HG02840 (cell line): ENCODE results near the gene PPP1R2.
"Not testable (repeated sequence)": the region's sequence is repeated elsewhere in the genome, so short reads cannot be mapped to it uniquely, and the experiment has no call there.

Experiments used
- ATAC-seq: cut with Tn5 transposase; IDR thresholded peaks from one replicate; pipeline ENCODE4 v1.9.1; 2021; ENCODE audit warnings: mild to moderate bottlenecking, moderate library complexity, moderate number of reproducible peaks; ENCODE audit not compliant: unreplicated experiment, low FRiP score

Gene PPP1R2

DNA sequence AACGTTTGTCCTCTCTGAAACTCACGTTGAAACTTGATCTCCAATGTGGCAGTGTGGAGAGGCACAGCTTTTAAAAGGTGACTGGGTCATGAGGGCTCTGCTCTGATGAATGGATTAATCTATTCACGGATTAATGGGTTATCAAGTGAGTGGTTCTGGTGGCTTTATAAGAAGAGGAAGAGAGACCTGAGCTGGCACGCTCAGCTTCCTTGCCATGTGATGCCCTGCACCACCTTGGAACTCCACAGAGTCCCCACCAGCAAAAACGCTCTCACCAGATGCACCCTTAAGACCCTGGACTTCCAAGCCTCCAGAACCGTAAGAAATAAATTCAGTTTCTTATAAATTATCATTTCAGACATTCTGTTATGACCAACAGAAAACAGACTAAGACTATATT lies 2.6 kb downstream of the PPP1R2 start:
- ATAC-seq: no peak

DNA sequence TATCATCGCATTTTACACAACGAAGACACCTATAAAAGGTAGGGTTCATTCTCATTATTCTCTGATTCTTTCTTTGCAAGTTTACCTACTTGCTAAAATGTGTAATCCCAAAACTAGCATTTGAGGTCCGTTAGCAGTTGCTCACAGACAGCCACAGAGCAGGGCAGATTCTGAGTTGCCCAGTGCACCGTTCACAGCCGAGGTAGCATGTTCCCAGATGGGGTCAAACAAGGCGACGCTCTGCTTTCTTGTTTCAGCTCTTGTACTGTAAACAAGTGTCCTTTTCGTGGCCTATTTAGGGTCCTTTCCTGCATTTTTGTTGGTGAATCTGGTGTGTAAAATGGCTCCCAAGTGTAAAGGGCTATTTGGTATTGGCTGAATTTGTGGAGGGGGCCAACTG lies 3.1 kb downstream of the PPP1R2 start:
- no peak for ATAC-seq

DNA sequence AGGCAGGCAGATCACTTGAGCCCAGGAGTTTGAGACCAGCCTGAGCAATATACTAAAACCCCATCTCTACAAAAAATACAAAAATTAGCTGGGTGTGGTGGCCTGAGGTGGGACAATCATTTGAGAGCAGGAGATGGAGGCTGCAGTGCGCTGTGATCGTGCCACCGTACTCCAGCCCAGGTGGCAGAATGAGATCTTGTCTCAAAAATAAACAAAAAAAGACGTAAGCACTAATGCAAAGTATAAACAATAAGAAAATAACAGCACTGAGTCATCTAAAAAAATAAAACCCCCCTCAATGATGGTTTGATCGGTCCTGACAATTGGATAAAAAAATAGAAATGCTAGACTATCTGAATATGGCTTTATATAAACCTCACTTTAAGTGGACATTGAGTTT lies 3.6 kb downstream of the PPP1R2 start:
- no peak for ATAC-seq

DNA sequence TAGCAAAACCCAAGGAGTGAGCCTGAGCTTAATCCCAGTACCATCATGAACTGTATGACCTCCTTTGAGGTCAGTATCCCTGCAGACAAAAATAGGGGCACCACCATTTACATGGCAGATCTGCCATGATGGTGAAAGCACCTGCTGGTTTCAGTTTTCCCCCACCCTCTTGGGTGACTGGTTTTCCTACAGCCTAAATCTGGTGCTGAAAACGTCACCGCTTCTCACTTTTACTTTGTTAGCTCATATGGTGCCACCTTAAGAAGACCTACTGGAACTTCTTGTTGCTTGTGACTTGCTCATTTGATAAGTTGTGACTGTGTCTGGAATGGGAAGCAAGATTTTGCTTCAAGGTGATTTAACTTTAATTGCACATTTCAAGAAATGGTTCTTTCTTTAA lies 5.1 kb downstream of the PPP1R2 start:
- ATAC-seq: no peak

DNA sequence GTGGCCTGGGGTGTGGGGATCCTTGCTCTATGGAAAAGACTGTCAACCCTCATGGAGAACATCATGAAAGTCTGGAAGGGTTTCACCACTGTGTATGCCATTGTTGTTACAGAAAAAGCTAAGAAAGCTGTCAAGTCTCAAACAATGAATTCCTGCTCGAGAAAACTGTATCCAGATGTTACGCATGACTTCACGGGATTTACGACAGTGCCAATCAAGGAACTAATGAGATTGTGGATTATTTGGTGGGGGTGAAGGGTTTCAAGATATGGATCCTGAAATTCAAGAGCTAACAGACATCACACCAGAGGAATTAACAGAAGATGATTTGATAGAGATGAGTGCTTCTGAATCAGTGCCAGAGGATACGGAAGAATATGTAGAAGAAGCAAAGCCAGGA lies 7.8 kb downstream of the PPP1R2 start:
- no peak for ATAC-seq

DNA sequence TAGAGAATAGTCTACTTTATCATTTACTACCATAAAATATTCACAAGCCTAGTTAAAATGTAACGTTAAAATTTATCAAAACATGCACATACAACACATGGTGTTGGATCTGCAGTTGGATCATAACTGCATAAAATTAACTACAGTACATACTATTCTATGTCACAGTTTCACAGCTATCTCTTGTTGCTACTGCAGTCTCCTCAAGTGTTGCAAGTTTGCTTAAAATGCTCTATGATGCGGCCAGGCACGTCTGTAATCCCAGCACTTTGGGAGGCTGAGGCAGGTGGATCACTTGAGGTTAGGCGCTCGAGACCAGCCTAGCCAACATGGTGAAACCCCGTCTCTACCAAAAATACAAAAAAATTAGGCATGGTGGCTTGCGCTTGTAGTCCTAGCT lies 10.3 kb downstream of the PPP1R2 start:
- ATAC-seq: no peak

DNA sequence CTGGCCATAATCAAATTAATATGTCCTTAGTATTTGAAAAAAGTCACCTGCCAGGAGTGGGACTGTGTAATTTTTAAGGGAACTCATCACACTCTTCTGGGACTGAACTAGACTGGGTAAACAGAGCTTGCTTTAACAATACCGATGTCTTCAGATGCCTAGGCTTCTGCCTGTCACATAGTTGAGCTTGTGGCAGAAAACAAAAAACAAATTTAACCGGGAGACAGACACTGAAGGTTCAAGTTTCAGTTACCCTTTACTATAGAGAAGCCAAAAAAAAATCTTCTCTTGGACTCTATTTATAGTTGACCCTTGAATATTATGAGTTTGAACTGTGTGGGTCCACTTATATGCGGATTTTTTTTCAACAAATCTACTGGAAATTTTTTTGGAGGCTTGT lies 10.8 kb downstream of the PPP1R2 start:
- ATAC-seq: no peak

DNA sequence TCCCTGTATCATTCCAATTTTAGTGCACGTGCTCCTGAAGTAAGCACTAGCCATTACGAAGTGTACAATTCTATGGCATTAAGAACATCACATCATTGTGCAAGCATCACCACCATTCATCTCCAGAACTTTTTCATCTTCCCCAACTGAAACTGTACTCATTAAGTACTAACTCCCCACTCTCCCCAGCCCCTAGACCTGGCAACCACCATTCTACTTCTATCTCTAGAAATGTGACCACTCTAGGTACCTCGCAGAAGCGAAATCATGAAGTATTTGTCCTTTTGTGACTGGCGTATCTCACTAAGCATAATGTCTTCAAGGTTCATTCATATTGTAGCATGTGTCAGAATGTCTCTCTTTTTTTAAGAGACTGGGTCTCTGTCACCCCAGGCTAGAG lies 11.4 kb downstream of the PPP1R2 start:
- ATAC-seq: no peak

DNA sequence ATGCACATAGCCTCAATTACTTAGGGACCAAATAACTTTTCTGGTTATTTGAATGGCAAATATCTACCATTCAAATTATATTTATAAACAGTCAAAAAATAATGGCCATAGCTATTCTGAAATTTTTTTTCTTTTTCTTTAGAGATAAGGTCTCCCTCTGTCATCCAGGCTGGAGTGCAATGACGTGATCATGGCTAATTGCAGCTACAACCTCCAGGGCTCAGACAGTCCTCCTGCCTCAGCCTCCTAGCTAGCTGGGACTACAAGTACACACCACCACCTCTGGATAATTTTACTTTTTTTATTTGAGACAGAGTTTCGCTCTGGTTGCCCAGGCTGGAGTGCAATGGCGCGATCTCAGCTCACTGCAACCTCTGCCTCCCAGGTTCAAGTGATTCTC lies 16.6 kb downstream of the PPP1R2 start:
- no peak for ATAC-seq

DNA sequence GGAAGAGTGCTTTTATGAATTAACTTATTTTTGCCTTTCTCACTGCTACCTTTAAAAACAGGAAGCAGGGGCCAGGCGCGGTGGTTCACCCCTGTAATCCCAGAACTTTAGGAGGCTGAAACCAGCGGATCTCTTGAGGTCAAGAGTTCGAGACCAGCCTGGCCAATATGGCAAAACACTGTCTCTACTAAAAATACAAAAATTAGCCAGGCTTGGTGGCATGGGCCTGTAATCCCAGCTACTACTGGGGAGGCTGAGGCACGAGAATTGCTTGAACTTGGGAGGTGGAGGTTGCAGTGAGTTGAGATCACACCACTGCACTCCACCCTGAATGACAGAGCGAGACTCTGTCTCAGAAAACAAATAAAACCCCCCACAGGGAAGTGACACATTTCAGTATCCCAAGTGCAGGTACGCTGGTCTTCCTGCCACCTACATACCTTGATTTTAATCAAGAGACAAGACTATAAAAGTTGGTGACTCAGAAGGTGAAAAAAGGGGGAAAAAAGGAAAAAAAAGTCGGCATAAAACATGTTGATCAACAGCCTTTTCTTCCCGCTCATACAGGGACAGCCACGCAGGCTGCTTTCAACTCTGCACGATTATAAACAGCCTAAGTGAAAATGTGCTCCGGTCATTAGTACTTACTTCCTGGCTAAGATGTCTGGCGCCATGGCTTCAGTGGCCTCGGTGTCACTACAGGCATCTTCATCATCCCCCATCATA lies 18.8 kb downstream of the PPP1R2 start:
- no peak for ATAC-seq

DNA sequence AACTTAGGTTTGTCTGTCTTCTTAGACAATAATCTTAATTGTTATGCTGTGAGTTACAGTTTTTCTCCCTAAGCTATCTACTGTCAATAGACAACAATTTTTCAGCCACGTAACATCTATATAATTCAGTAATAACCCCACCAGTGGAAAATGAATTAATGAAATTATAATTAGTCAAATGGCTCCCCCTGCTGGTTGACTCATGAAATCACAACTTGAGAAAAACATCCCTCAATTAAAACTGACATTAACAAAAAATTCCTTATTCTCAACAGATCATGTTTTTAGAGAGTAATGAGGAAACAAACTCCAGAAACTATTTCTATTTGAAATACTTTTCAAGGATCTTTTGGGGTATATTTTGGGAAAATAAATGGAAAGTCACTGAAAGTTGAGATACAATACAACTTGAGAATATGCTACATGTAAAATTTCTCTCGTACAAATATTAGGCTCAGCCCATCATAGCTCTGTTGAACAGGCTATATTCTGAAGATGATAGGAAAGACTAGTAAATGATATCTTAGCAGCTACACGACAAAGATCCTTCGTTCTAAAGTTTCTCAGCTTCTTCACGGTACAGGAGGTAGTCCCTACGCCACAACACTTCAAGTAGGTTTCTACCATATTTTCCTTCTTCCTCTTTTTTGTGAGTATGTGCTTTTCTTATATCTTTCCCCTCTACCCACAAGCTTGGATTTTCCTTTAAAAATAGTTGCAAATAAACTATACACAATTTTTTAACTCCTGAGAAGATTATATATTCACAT lies 20.7 kb downstream of the PPP1R2 start:
- no peak for ATAC-seq

DNA sequence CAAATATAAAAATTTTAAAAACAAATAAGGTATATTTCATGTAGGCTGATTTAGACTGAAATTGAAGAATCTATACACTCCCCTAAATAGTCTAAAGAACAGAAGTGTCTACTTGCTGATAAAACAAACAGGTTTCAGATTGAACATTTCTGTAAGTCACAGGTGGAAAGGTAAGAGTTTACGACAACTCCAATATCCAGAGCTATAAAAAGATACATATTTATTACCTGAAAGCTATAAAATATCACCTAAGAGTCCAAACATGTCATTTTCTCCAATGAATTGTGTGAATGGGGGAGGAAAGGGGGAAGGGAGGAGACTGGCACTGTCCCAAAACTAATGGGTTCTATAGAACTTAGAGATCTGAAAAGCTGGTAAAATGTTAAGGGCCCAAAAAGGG lies 26.1 kb downstream of the PPP1R2 start:
- no peak for ATAC-seq

DNA sequence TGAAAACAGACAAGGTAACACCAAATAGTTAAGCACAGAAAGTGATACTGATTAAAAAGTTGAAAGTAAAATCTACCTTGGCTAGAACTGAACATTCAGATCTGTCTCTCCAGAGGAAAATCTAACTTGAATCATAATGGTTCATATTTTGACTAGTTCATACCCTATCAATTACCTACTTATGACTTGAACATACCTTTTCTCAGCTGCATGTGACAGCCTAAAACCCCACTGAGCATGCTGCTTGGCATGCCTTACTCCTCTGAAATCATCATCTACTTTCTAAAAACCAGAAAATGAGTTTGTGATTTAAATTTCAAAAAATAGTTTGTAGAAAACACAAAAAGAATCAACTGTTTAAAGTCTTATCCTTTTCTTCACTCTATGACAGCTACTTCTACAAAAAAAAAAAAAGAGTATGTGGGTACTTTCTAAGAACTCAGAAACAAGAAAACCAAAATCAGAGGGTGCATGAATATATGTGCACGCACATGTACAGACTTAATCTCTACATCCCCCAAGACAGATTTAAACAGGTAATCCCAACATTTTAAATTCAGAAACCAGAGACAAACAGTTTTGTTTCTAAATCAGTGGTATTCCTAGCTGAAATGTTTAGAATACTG lies 28.4 kb downstream of the PPP1R2 start:
- not testable (repeated sequence) for ATAC-seq

DNA sequence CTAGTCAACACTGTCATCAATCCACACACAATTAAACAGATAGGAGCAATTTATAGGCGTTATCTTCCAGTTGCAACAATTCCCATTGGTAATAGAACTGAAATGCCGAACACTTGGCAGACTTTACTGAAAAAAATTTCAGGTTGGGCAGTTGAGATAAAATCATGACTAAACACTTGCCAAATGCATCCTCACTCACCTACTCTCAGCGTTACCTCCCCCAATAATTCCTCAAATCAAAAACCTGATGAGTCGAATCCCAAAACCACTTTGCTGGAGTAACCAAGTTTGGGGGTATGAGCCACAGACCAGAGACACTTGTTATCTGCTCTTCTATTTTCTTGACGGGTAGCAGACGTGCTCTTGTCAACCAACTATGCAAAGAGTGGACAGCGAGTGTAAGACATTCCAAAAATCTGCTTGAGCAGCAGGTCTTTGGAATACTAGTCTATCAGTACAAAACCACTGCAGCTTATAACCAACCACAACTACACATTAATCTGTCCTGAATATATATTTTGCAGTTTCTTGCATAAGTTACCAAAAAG lies 30.3 kb downstream of the PPP1R2 start:
- ATAC-seq: no peak

DNA sequence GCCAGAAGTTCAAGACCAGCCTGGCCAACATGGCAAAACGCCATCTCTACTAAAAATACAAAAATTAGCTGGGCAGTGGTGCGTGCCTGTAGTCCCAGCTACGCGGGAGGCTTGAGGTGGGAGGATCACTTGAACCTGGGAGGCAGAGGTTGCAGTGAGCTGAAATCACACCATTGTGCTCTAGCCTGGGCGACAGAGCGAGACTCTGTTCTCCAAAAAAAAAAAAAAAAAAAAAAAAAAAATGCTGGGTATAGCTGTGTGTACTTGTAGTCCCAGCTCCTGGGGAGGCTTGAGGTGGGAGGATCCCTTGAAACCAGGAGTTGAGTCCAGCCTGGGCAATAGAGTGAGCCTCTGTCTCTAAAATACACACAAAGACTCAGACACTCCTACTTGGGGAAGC lies 32.0 kb downstream of the PPP1R2 start:
- ATAC-seq: no peak

DNA sequence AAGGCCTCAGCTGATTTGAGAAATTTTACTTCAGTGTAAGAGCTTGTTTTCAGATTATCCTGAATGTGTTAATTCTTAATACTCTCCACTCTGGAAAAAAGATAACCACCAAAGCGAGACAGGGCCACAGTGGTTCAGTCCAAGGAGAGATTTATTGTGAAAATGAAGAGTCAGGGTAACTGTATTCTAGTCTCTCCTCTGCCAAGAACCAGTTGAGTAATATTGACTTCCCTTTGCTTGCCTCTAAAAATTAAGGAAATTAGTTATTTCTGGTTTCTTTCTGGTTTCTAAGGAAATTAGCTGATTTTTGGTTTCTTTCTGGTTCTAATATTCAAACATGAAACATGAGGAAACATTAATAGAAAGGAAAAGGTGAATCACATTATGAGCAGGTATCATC lies 34.9 kb downstream of the PPP1R2 start:
- no peak for ATAC-seq

DNA sequence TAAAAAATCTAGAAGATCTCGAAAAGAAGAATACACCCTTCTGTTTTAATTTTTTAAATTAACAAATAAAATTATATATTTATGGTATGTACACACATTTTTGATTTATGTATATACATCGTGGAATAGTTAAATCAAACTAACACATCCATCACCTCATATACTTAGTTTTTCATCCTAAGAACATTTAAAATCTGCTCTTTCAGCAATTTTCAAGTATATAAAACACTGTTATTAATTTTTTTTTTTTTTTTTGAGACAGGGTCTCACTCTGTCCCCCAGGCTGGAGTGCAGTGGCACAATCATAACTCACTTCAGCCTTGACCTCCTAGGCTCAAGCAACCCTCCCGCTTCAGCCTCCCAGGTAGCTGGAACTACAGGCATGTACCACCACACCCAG lies 67.5 kb downstream of the PPP1R2 start:
- no peak for ATAC-seq

DNA sequence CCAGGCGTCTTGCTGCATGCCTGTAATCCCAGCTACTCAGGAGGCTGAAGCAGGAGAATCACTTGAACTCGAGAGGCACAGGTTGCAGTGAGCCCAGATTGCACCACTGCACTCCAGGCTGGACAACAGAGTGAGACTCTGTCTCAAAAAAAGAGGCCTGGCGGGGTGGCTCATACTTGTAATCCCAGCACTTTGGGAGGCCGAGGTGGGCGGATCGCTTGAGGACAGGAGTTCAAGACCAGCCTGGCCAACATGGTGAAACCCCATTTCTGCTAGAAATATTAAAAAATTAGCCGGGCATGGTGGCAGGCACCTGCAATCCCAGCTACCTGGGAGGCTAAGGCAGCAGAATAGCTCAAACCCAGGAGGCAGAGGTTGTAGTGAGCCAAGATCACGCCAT lies 68.0 kb downstream of the PPP1R2 start:
- not testable (repeated sequence) for ATAC-seq

DNA sequence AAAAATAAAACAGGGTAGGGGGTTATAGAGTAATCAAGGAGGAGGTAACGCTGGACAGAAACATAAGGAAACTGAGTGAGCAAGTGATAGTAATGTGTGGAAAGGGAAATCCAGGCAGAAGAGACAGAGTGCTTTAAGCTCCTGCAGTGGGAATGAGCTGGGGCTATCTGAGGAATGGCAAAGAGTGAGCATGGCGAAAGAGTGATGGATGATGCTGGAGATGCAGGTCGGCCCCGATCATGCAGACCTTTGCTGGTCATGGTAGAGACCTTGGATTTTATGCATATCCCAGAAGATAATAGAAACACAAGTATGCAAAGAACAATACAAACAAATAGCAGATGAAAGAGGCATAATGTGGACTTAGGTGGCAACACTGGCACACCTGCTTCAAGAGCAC lies 74.3 kb downstream of the PPP1R2 start:
- ATAC-seq: no peak

DNA sequence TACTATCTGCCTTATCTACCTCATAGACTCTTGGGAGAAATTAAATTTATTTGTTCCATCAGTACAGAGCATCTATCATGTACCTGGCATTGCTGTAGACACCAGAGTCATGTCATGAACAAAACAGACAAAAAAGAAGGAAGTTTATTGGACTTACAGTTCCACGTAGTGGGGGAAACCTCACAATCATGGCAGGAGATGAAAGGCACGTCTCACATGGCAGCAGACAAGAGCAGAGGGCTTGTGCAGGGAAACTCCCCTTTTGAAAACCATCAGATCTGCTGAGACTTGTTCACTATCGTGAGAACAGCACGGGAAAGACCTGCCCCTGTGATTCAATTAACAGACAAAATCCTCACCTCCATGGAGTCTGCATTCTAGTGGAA lies 74.7 kb downstream of the PPP1R2 start:
- no peak for ATAC-seq

DNA sequence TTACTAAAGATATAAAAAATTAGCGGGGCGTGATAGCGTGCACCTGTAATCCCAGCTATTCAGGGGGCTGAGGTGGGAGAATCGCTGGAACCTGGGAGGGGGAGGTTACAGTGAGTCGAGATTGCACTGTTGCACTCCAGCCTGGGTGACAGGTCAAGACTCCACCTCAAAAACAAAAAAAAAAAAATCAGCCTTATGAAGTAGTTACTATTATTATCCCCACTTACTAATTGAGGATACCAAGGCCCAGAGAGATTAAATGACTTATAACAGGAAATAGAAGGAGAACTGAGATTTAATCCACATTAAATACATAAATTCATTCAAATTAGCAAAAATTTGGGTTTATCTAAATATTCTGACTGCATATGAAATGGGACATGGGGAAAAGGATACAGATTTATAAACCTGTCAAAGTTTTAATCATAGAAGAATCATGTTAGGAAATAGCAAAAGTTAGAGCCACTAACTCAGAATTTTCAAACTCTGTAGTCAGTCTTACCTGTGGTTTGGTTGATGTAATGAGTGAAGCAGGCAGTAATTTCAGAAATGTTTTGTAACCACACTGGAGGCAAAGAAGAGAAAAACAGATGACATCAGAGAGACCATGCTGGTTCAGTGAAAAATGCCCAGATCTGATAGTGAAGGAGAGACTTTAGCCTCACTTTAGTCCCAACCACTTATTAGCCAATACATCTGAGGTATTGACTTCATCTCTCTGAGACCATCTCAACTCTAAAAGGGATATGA lies 75.3 kb downstream of the PPP1R2 start:
- ATAC-seq: no peak
